ENCODE data around the gene PIEZO2.
"Not testable (repeated sequence)": the region's sequence is repeated elsewhere in the genome, so short reads cannot be mapped to it uniquely, and the experiment has no call there.

The PIEZO2 gene

DNA sequence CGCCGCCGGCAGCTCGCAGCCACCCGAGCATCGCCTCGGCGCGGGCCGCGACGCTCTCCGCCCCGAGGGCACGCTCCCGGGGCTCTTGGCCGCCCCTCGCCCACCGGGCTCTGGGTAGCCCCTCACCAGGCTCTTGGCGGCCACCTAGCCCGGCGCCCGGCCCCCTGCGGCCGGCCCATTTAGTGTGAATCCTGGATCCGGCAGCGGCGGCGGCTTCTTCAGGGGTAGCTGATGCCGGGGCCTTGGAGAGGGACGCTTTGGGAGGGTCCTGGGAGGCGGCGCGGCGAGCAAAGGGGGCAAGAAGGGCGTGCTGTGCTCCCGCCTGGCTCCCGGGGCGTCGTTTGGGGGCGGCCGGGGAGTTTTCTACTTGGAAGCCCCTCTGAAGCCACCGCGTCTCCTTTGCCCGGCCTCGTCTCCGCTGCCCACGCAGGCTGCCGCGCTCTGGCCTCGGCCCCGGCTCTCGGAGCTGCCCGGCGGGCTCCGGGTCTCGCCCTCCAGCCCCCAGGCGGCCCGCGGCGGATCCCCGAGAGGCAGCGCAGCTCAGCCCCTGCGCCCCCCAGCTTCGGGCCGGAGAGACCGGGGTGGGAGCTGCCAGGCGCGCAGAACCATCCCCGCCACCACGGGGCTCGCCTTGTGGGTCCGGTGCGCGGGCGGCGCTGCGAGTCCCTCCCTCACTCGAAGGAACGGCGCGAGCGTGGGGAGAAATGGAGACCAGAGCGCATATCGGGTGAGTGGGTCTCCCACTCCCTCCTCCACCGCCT, 509 bp downstream of the PIEZO2 start:
- peak in 2 of 3 experiments; percentile 56 to 75 for DNase-seq

DNA sequence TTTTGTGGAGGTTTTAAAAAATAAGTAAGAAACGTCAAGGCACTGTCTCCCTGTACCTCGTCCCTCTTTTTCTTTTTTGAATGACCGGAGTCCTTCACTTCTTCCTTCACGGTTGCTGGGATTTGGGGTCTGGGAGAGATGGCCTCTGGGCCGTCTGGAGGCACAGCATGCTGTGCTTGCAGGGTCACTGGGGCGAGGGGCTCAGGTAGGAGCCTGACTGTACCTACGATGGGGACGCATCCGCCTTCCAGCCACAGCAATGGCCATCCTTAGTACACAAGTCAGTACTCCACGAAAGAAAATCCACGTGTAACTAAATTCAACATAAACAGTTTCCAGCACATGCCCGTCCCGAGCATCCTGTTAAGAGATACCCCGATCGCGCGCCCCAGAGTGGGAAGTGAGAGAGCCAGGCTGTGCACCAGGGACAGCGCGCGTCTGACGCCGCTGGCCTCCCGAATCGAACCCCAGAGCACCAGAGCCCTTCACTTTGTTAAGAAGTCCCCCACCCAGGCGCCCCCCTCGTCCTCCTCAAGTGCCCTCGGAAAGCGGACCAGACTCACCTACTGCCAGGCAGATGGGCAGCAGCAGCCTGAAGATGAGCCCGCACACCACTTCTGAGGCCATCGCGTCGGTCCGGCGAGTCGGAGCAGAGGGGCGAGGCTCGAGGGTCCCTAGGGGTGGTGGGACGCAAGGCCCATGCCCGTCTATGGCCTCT, 1.2 kb downstream of the PIEZO2 start:
- no peak for DNase-seq

DNA sequence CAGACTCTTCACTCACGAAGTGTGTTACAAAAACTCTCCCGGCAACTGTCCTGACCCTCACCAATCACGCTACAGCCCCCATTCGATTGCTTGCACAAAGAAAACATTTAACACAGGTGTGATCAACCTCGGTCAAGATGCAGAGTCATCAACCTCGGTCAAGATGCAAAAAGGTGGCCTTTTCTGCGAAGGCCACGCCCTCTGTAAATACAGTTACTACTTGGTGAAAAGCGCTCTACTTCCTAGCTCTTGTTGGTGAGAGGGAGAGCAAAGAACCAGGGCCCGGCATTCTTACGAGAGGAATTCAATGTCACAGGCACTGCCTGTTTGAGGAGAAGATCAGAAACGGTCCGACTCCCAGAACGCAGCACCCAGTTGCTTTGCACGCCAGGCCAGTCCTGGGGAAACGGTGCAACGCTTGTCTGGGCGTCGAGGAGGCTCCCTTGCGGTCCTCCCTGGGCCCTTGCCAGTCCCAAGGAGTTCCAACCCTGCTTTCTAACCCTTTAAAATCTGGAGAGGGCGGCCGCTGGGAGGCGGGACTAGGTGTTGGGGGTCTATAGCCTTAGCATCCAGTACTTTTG, 1.9 kb downstream of the PIEZO2 start:
- no peak for DNase-seq

DNA sequence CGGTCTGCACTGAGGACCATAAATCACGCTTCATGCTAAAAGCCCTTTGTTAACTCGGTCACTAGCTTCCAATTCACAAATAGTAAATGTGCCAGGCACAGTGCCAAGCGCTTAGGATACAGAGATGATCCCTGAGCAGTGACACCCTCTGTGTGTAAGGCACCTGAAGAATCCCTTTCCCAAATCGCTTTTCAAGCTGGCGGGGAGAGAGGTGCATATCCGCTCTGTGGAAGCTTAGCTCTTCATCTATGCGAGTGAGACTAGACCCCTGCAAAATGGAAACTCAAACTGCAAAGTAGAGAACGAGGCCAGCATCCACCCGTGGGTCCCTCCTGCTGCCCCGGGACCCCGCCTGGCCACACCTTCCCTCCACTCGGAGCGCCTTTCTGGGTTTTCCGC, 2.4 kb downstream of the PIEZO2 start:
- no peak for DNase-seq

DNA sequence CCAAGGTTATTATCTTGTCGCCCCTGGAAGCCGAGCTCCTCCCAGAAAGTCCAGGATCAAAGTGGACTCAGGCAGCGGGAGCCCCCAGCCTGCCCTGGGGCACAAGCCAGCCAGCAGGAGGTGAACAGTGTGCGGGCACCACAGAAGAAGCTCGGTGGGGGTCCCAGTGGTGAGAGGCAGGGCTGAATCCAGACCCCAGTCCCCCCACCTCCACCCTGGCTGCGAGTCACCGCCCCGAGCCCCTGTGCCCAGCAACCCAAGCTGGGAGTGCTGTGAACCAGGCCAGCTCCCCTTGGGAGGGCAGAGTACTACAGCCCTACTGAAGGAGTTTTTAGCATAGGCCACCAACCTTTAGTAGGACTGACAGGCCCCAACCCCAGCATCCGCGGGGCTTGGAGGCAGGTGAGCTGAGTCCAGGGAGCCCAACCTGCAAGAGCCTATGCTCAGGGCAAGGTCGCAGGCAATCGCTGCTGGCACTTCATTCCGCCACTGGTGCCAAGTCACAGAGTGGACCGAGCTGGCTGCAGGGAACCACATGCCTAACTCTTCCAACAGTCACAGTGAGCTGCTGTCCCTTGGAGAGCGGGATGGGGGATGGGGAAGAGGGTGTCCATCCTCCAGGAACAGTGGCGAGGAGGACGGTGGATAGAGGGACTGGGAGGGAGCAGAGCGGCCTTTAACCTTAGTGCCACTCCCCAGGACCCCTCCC, 3.0 kb downstream of the PIEZO2 start:
- no peak for DNase-seq

DNA sequence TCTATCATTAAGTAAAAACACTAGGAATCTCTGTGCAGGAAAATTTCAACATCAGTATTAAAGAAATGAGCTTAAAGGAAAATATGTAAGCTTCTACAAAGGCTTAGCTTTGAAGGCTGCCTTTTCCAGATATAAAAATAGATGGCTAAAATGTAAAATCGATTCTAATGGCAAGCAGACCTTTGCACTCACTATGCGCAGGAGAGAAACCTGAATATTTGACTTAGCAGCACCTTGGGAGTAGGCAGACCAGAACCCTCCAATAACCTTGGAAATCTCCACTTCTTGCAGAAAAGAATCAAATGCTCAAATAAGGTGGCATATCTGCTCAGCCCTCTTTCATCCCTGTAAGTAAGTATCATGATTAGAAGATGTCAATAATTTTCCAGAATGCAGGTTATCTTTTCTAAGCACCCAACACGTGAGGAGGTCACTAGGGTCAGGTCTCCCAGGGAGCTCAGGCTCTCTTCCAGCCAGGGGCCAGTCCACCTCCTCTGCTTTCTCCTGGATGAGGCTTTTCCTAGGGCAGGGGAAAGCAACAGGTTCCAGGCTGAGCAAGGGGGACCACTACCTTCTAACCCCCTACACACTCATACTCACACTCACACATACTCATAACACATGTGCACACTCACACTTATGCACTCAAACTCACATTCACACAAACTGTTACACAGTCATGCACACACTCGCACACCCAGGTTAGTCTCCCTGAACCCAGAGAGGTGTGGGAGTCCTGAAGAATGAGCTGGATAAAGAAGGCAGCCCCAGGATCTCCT, 3.8 kb downstream of the PIEZO2 start:
- DNase-seq = no peak

DNA sequence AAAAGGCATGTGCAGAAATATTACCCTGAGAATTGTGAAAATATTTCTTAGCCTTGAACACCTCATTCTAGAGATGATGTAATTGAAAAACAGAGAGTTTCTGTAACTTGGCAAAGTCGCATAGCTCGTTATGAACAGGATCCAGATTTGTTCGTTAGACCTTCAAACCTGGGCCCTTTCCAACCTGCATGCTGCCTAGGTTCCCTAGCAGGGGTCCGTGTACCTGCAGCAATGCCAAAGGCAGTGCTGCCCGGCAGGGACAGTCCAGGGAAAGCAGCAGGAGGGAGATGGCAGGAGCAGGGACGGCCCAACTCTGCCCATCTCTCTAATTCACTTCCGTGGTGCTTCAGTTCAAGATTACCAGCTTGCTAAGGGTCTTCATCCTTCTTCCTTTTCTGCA, 12.0 kb downstream of the PIEZO2 start:
- no peak for DNase-seq

DNA sequence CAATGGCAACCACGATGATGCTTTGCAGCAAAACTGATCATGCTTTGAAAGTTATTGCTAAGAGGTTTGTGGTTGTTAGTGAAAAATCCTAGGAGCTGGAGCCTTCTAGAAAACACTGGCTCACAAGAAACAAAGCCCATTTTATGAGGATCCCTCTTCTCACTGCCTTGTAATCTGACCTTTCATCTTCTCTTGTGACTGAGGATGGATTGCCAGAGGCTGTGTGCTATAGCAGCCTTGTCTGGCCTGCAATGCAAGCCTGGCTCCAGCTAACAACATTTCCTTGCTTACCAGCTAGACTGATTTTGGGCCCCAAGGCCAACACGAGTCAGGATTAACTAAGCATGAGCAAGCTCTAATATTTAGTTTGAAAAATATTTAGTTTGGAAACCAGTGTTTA, 13.1 kb downstream of the PIEZO2 start:
- no peak for DNase-seq

DNA sequence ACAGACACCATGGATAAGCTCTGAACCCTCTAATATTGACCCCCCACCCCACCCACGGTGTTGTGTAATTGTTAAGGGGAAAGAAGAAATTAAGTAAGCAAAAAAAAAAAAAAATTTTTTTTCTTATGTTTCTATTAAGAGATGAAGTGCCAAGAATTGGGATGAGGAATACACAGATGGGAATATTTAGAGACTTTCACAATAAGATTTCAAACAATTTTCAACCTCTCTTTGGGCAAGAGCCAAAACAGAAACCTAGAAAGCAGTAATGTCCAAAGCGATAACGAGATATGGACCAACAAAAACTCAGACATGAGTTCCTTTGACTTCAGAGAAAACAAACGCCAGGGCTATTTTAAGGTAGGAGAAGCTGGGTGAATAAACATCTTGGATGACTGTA, 14.4 kb downstream of the PIEZO2 start:
- DNase-seq = no peak

DNA sequence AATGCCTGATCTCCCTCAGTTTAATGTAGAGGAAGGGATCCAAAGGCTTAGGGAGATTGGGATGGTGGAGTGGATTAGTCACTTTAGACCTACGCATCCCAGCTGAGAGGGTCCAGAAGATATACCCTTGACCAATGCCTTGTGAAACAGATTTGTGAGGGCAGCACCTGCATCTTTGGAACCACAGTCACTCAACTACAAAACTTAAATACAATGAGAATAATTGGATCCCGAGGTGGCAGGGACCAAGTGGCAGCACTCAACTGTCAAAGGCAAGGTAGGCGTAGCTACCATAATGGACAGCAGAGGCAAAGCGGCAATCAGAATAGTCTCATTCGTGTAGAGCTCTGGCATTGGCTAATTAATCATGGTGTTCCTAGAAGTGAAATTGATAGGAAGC, 20.3 kb downstream of the PIEZO2 start:
- not testable (repeated sequence) for DNase-seq

DNA sequence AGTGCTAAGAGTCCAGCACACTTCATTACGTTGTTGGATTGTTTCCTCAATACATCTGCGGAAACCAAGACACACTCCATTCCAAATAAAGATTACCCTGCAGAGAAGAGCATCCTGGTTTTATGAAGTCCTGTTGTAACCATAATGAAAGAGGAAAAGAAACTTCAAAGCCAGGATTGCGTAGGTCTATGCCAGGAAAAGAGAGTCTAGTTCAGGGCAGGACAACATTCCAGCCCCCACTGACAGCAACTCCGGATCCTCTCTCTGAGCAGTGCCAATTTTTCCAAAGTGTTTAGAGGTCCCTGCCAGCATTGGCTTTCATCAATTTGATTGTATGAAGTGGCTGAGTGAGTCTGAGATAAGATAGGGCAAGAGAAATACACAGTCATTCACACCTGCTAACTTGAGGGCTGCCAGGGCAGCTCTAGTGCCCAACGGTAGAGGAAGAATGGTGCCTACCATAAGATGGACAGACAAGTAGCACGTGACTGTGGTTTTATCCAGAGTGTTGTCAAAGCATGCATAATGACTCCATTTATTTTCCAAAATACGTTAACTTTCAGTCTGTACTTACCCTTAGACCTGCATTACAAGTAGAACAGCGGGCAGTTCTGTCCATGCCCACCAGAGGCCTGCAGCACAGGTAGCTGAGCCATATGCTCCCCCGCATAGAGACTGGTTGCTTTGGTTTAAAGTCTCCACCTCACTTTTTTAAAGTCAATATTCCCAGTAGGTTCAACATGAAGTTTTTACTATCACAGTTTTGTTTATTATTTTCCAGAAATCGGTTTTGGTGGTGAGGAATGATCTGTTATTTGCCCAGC, 23.7 kb downstream of the PIEZO2 start:
- no peak for DNase-seq

DNA sequence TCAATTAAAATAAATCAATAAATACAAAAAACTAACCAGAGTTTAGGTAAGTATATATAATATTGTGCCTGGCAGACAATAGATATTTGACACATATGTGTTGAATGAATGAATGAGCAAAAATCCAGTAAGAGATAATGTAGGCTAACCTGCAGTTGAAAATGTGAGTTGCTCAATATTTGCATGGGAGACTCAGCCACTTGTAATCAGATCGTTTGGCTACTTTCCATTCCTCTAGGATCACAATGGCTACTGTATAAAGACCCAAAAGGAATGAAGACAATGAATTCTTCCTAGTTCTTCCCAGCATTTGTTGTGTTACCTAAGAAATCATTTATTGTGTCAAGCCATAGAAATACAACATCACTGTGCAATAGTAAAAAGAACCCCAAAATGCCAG, 25.3 kb downstream of the PIEZO2 start:
- DNase-seq = no peak

DNA sequence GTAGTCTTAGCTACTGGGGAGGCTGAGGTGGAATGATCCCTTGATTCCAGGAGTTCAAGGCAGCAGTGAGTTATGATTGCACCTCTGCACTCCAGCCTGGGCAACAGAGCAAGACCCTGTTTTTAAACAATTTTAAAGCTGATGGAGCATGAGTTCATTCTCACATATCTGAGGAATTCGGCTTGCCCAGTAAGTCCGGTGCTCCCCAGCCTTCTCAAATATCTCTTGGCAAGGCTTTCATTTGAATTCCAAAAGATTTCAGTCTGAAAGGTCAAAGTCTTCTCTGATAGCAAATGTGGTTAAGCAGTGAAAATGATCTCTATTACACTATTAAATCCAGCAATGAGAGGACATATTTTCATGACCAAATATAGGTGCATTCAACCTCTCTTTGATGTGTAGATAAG, 27.9 kb downstream of the PIEZO2 start:
- DNase-seq = no peak

DNA sequence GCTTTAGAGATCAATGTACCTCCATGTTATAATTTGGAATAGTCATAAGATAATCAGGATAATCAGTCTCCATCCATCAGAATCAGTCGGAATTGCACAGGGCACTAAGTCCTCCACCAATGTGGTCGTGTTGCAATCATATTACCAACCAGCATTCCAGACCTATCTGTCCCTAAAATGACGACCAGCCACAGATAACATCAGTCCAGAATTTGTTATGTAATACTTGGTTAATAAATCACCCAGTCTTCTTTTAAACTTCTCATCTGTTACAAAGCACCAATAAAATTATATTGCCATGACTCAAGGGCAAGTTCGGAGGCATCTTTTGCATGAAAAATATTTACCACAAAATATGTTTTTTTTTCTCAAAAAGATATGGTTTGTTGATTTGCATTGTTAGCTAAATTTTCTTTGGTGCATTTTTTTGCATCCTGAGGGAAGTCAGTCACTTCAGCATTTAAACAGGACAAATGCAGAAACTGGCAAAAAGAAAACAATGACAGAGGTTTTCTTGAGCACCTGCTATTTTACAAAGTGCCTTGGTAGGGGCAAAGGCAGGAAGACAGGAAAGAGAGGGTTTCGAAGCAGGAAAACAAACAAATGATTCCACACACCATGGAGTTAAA, 29.3 kb downstream of the PIEZO2 start:
- no peak for DNase-seq

DNA sequence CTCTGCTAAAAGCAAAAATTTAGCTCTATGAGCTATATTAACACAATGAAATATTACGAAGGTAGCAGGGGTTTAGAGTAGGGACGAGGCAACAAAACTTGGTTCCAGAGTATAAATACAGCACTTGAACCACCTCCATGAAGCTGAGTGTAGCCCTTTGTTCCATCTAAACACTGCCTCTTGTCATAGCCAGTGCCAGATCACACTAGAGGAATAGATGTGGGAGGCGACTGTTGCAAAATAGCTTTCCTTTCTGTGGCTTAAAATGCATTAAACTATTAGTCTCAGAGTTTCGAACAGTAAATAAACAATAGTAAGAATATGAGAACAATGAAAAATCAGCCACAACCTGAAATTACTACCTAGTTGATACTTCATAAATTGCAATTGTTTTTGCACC, 29.8 kb downstream of the PIEZO2 start:
- no peak for DNase-seq

DNA sequence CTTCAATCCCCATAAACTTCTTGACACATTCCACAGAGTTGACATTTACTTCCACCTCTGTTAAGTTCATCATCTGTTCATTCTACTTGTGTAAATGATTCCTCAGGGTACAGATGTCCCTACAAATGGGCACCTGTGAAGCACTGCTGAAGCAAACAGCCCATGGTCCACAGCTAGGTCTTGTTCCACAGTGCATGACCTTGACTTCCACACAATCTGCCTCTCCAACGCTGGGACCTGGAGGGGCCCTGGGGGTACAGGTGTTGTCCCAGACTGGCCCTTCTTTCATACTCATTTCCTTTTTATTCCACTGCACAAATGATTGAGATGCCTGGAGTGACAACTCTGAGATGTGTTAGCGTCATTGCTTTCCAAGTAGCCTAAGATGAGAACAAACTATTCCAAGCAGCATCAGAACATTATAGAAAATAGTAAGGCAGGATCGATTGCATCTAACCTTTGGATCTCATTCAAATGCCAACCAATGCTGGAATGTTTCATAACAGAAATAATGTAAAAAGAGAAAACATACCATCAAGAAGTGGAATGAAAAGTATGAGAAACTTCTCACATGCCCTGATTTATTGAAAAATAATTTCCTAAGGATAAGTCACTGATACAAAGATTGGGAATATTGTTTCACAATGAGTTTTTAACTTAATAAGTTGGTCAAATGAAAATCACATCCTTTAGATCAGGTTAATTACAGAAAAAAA, 31.2 kb downstream of the PIEZO2 start:
- DNase-seq = no peak

DNA sequence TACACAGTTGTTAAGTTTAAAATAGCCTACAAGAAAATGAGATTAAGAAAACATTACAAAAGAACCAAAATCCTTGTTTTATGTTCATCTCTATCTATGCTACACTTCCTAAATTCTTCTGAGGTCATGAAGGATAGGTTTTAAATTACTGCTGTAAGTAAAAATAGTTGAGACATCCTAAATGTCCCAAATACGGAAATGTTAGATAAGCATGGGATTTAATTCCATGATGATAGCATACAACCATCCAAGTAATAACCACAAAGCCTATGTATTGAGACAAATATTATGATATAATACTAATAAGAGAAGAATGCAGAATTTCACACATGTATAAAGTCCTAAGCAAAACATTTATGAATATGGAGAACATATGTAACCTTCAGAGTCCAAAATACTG, 34.1 kb downstream of the PIEZO2 start:
- no peak for DNase-seq

DNA sequence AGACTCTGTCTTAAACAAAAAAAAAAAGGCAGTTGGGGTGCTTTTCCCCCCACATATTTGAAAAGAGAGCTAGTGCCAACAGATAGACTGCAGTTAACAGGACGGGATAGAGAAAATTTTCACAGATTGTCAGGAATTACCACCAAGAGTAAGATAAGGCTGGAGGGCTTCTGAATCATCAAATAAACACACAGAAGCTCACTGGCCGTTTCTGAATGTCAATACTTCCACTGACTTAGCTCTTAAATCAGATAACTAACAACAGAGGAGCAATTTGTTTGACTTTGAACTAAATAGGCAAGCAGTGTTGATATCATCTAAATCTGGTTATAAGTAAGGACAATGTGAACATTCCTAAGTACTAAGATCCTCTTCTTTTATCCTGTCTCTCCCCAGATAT, 34.7 kb downstream of the PIEZO2 start:
- no peak for DNase-seq

DNA sequence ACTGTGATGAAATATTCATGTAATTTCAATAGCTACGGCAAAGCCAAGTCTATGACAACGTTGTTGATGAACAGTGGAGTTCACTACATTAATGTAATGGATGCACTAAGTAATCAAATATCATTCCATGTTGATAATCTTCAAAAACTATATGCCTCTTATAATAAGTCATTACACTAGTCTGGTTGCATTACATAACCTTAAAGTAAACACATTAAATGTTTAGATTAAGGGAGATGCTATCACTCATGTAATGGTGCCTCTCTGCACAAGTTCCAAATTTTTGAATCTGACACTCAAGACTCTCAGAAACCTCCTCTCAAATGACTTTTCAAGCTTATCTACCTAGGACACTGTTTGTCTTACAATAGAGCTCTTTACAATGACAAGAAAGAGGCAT, 35.4 kb downstream of the PIEZO2 start:
- DNase-seq = no peak

DNA sequence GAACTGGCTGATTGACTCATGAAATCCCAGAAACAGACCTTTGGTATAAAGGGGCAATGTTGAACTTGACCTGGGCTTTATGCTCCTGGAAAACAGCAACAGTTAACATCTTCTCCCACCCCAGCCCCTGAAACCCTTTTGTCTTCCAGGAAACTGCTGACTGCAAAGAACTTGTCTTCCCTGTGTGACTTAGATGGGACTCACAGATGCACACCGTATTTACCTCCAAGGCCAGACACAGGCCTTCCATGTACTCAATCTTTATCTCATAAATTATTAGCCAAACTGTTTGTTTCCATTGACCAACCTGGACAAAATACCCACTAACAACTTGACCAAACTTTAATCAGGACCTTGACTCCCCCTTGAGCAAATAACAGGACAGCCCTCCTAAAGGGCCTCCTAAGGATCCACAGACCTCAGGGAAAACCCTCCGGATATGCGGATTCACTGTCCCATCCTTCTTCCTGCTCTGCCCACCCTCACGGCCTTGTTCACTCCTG, 36.3 kb downstream of the PIEZO2 start:
- DNase-seq = no peak

DNA sequence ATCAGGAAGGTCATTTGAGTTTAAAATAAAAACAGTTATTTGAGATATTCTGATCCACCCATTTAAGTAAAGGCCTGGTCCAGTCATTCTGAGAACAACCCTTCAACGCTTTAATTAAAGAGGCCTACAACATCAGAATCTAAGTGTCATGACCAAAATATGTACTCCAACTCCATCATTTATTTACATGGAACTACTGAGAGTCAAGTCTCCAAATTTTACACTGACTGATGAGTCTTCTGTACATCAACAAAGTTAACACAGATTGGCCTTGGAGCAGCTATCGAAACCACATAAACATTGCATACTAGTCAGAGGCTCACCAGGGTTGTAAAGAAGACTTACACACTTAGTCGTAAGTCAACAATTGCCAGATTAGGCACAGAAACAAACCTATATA, 37.1 kb downstream of the PIEZO2 start:
- DNase-seq = no peak

Data from NCI-H1417 (cell line).